H9 (cell line): ENCODE measurements around the gene CNDP1. TPM values are rescaled to one million over a fixed set of nuclear protein-coding genes. Genes with fewer than 3 reads are reported as not detected.

Source experiments
- DNase-seq: peaks from one replicate; pipeline ENCODE4 v3.0.0-alpha.2; 2017
- H2AFZ ChIP-seq: one replicate; pipeline ENCODE4 v1.6.1; 2013; ENCODE audit warnings: mild to moderate bottlenecking, low read length, control low read depth, moderate library complexity
- H2AK5ac ChIP-seq: 2 replicates; pipeline ENCODE4 v1.6.1; 2013; ENCODE audit warnings: low read length, control low read depth, mixed read lengths; ENCODE audit not compliant: insufficient read length
- H2BK120ac ChIP-seq: one replicate; pipeline ENCODE4 v1.6.1; 2013; ENCODE audit warnings: low read depth, mild to moderate bottlenecking, low read length, control low read depth, inconsistent platforms; ENCODE audit not compliant: poor library complexity, severe bottlenecking
- H2BK12ac ChIP-seq: 2 replicates; pipeline ENCODE4 v1.6.1; 2013; ENCODE audit warnings: low read length, control low read depth, mixed read lengths, low read depth; ENCODE audit not compliant: insufficient read length
- H2BK15ac ChIP-seq: 2 replicates; pipeline ENCODE4 v1.6.1; 2013; ENCODE audit warnings: low read depth, low read length, control low read depth
- H2BK20ac ChIP-seq: one replicate; pipeline ENCODE4 v1.6.1; 2013; ENCODE audit warnings: low read depth, mild to moderate bottlenecking, low read length, control low read depth, inconsistent platforms; ENCODE audit not compliant: poor library complexity, severe bottlenecking
- H2BK5ac ChIP-seq: 2 replicates; pipeline ENCODE4 v1.6.1; 2013; ENCODE audit warnings: low read length, control low read depth, mixed read lengths; ENCODE audit not compliant: insufficient read length
- H3K14ac ChIP-seq: 2 replicates; pipeline ENCODE4 v1.6.1; 2013; ENCODE audit warnings: low read length, control low read depth; ENCODE audit not compliant: insufficient read depth
- H3K18ac ChIP-seq: 2 replicates; pipeline ENCODE4 v1.6.1; 2013; ENCODE audit warnings: low read depth, mild to moderate bottlenecking, mixed read lengths, low read length, control low read depth; ENCODE audit not compliant: insufficient read length
- H3K23ac ChIP-seq: 2 replicates; pipeline ENCODE4 v1.6.1; 2013; ENCODE audit warnings: low read length, control low read depth, mixed read lengths, low read depth; ENCODE audit not compliant: insufficient read length
- H3K23me2 ChIP-seq: 2 replicates; pipeline ENCODE4 v1.6.1; 2013; ENCODE audit warnings: low read depth, mild to moderate bottlenecking, mixed read lengths, low read length, control low read depth; ENCODE audit not compliant: insufficient read length, poor library complexity, severe bottlenecking
- H3K27ac ChIP-seq: 2 replicates; pipeline ENCODE4 v1.5.1; 2013; ENCODE audit warnings: low read length, control low read depth, mixed read lengths, low read depth; ENCODE audit not compliant: insufficient read length
- H3K27me3 ChIP-seq: 2 replicates; pipeline ENCODE4 v1.6.1; 2013; ENCODE audit warnings: low read length, control low read depth, inconsistent platforms; ENCODE audit not compliant: insufficient read depth
- H3K4ac ChIP-seq: 2 replicates; pipeline ENCODE4 v1.6.1; 2013; ENCODE audit warnings: low read depth, mild to moderate bottlenecking, control low read depth, inconsistent platforms, low read length, moderate library complexity
- H3K4me1 ChIP-seq: 2 replicates; pipeline ENCODE4 v1.6.1; 2013; ENCODE audit warnings: low read length, control low read depth, inconsistent platforms; ENCODE audit not compliant: insufficient read depth
- H3K4me2 ChIP-seq: 2 replicates; pipeline ENCODE4 v1.6.1; 2013; ENCODE audit warnings: low read length, control low read depth, mixed read lengths; ENCODE audit not compliant: insufficient read length, insufficient read depth
- H3K56ac ChIP-seq: 2 replicates; pipeline ENCODE4 v1.6.1; 2013; ENCODE audit warnings: low read depth, mild to moderate bottlenecking, mixed read lengths, low read length, control low read depth; ENCODE audit not compliant: insufficient read length
- H3K79me1 ChIP-seq: 2 replicates; pipeline ENCODE4 v1.6.1; 2013; ENCODE audit warnings: low read depth, mild to moderate bottlenecking, moderate library complexity, low read length, control low read depth, inconsistent platforms; ENCODE audit not compliant: insufficient read depth, poor library complexity, severe bottlenecking
- H3K79me2 ChIP-seq: 2 replicates; pipeline ENCODE4 v1.6.1; 2013; ENCODE audit warnings: low read length, control low read depth, inconsistent platforms; ENCODE audit not compliant: insufficient read depth
- H3K9ac ChIP-seq: 2 replicates; pipeline ENCODE4 v1.6.1; 2013; ENCODE audit warnings: low read length, control low read depth, mixed read lengths; ENCODE audit not compliant: insufficient read length; ENCODE audit errors: extremely low read depth
- H3K9me3 ChIP-seq: one replicate; pipeline ENCODE4 v1.6.1; 2013; ENCODE audit warnings: low read depth, low read length, inconsistent platforms; ENCODE audit not compliant: control insufficient read depth
- H3T11ph ChIP-seq: one replicate; pipeline ENCODE4 v1.6.1; 2013; ENCODE audit warnings: mild to moderate bottlenecking, low read length, control low read depth, inconsistent platforms
- H4K20me1 ChIP-seq: one replicate; pipeline ENCODE4 v1.6.1; 2013; ENCODE audit not compliant: control insufficient read depth, insufficient read length, insufficient read depth
- H4K5ac ChIP-seq: 2 replicates; pipeline ENCODE4 v1.6.1; 2013; ENCODE audit warnings: low read depth, mild to moderate bottlenecking, mixed read lengths, low read length, control low read depth; ENCODE audit not compliant: insufficient read length
- H4K8ac ChIP-seq: replicated peaks from 2 replicates; pipeline ENCODE4 v1.6.1; 2013; ENCODE audit warnings: low read length, control low read depth, mixed read lengths, low read depth; ENCODE audit not compliant: insufficient read length
- H4K91ac ChIP-seq: 2 replicates; pipeline ENCODE4 v1.6.1; 2013; ENCODE audit warnings: low read depth, mild to moderate bottlenecking, moderate library complexity, mixed read lengths, low read length, control low read depth; ENCODE audit not compliant: insufficient read length
- H3K27ac Mint-ChIP-seq, 3 experiments: 2 replicates in 2 of 3; 3 replicates in 1 of 3; pipeline ENCODE4 v1.8.0; 2020 to 2021; ENCODE audit warnings: mixed read lengths in 3 of 3, mild to moderate bottlenecking in 1 of 3, moderate library complexity in 1 of 3
- H3K27me3 Mint-ChIP-seq: 2 replicates; pipeline ENCODE4 v1.8.0; 2021; ENCODE audit warnings: low read depth, mild to moderate bottlenecking, moderate library complexity, mixed read lengths
- H3K36me3 Mint-ChIP-seq, 3 experiments: 2 replicates in 2 of 3; 3 replicates in 1 of 3; pipeline ENCODE4 v1.8.0; 2020 to 2021; ENCODE audit warnings: low read depth in 3 of 3, mixed read lengths in 3 of 3; ENCODE audit not compliant: insufficient read depth in 1 of 3
- H3K4me1 Mint-ChIP-seq, 2 experiments: 2 replicates each; pipeline ENCODE4 v1.8.0; 2020; ENCODE audit warnings: mixed read lengths in 2 of 2
- H3K4me3 Mint-ChIP-seq, 2 experiments: 2 replicates in 1 of 2; 3 replicates in 1 of 2; pipeline ENCODE4 v1.8.0; 2020 to 2021; ENCODE audit warnings: mild to moderate bottlenecking in 2 of 2, mixed read lengths in 2 of 2, moderate library complexity in 1 of 2
- H3K9me3 Mint-ChIP-seq, 2 experiments: 2 replicates in 1 of 2; 3 replicates in 1 of 2; pipeline ENCODE4 v1.8.0; 2020; ENCODE audit warnings: mild to moderate bottlenecking in 2 of 2, mixed read lengths in 2 of 2, moderate library complexity in 1 of 2
- CTCF ChIP-seq: fragments of 200-600 bp; sonication (generic); conservative IDR thresholded peaks from 3 replicates; pipeline ENCODE4 v1.8.0; 2021; ENCODE audit warnings: antibody characterized with exemption, mild to moderate bottlenecking
- WGBS: extraction: QIAGEN DNeasy Blood & Tissue Kit; methylation state at CpG from one replicate; pipeline ENCODE4 v1.1.7; 2013; ENCODE audit warnings: missing lambda C conversion rate, low lambda C conversion rate, mixed read lengths; ENCODE audit not compliant: insufficient read length; ENCODE audit errors: extremely low coverage; 5-methylcytosine and 5-hydroxymethylcytosine counted together
- total RNA-seq: library from RNA; stranded (reverse); gene quantifications from 2 replicates; pipeline ENCODE4 v1.2.1, GENCODE V29; 2021

Gene CNDP1
- total RNA-seq, 1 experiment from 2014 or later = not detected

DNA sequence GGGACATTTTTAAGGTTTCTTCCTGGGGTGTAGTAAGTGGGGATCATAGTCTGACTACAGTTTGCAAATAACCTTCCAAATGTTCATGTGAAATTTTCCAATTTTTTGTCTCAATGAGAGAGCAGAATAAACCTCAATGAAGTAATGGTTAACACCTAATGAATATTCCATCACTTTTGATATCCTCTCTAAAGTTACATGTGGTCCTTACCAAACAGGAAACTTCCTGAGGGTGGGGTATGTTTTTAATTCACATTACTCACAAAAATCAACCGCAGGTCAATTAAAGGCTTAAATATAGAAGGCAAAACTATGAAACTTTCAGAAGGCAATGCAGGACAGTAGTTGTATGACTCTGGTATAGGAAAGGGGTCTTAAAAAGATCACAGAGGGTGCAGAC lies 76.6 kb downstream of the CNDP1 start:
- no peak overlapping the region for H3K4me3 Mint-ChIP-seq
- no peaks in the 10 kb centered on the region for H4K20me1 ChIP-seq
- no peak overlapping the region for H3K27ac Mint-ChIP-seq

More for the DNA sequence above, 76.6 kb downstream of the CNDP1 start:
- H3K9me3 ChIP-seq = no peaks in the 10 kb centered on the region
- no peak for TF ChIP-seq CTCF
- no peak overlapping the region for H2BK5ac ChIP-seq
- H4K8ac ChIP-seq = no peak overlapping the region
- Mint-ChIP-seq H3K27me3 (no peaks in the 10 kb centered on the region), H3K4me1 (peaks cover 2 to 3% of the 10 kb centered on the region in 2 experiments; a peak in 2 of 4 replicates), H3K9me3 (no peaks in the 10 kb centered on the region; a peak in 1 of 5 replicates), H3K36me3 (no peaks in the 10 kb centered on the region; a peak in 1 of 7 replicates)
- no peaks in the 10 kb centered on the region for H3K23me2 ChIP-seq
- no peaks in the 10 kb centered on the region for H3K27me3 ChIP-seq
- no peaks in the 10 kb centered on the region for H3K4me1 ChIP-seq
- no peak overlapping the region for H2BK15ac ChIP-seq
- no peak overlapping the region for H2BK120ac ChIP-seq
- no peak overlapping the region for H2BK20ac ChIP-seq
- H3K14ac ChIP-seq = no peak overlapping the region
- DNase-seq = no peak
- no peak overlapping the region for H3K4me2 ChIP-seq
- no peak overlapping the region for H3K18ac ChIP-seq
- no peak overlapping the region for H3T11ph ChIP-seq
- no peaks in the 10 kb centered on the region for H3K79me1 ChIP-seq
- no peak overlapping the region for H4K91ac ChIP-seq
- H3K23ac ChIP-seq = no peak overlapping the region
- no peak overlapping the region for H2AK5ac ChIP-seq
- no peak overlapping the region for H3K9ac ChIP-seq
- no peak overlapping the region for H3K4ac ChIP-seq
- no peak overlapping the region for H2BK12ac ChIP-seq
- no CpG with 5 or more reads among the region's 1 CpG for WGBS
- H3K56ac ChIP-seq = no peak overlapping the region
- no peak overlapping the region for H3K27ac ChIP-seq
- H2AFZ ChIP-seq = no peak overlapping the region
- H4K5ac ChIP-seq = no peak overlapping the region
- no peaks in the 10 kb centered on the region for H3K79me2 ChIP-seq
